ENCODE measurements around the gene CFAP100.

The CFAP100 gene

GRCh38 chr3:126484662-126485061, 90.0 kb downstream of the CFAP100 start:
- no peak for DNase-seq

GRCh38 chr3:126485176-126485897, 90.6 kb downstream of the CFAP100 start:
- no peak for DNase-seq

GRCh38 chr3:126485956-126486355, 91.2 kb downstream of the CFAP100 start:
- no peak for DNase-seq

Measured in DMS79 treated with DMSO at 0.1 percent for 48 hours (cell line).